HPDE6-E6E7 (cell line): ENCODE results near the gene CDC7.

Experiments used
- DNase-seq: peaks from one replicate; pipeline ENCODE4 v3.0.0; 2011; ENCODE audit warnings: missing footprints; ENCODE audit errors: extremely low spot score

The CDC7 gene

DNA sequence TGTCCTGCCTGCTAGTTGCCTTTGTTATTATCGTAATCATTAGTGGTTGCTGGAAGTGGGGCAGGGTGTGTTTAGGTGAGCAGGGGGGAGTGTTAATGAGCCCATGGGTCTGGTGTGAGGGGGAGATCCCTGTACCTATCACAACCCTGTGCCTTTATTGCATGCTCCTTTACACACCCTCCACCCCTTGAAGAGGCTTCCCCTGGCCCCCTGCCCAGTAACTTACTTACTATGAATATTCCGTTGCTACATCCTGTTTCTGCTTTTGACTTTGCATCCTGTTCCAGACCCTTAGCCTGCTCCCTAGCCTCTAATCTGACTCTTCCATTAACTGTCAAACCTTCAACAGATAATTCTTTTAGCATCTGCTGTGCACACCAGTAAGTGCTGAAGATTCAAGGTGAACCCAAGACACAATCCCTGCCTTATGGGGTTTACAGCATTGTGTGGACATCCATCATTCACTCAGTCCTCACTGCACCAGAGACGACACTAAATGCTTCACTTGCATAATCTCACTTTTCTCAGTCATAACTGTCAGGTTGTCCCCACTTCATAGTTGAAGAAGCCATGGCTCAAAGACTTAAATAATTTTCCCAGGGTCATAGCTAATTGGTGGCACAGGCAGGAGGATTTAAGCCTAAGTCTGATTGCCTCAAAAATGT lies 47.9 kb downstream of the CDC7 start:
- no peak for DNase-seq

DNA sequence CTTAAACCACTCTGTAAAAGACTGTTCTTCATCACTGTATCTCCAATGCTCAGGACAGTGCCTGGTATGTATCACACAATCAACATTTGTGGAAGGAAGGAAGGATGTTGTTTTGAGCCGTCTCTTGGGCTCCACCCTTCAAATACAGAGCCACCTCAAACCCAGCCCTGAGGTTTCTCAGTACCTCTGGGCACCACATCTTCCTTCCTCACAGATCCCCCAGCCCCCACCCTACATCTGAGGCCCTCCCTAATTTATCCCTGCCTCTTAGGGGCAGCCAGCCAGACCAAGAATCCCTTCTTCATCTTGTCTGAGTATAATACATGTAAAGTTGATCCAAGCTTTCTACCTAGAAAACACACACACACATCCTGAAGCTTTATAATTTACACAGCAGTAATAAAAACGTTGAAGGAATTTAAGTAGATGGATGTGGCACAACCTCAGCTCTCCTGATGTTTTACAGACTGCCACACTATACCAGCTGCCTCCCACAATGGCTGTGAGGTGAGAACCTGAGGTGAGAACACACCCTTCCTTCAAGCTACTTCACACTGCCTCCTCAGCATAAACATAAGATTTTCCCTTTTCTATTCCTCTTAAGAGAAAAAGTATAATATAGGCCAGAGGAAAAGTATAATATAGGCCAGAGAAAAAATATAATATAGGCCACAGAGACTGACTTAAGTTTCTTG lies 48.5 kb downstream of the CDC7 start:
- no peak for DNase-seq

DNA sequence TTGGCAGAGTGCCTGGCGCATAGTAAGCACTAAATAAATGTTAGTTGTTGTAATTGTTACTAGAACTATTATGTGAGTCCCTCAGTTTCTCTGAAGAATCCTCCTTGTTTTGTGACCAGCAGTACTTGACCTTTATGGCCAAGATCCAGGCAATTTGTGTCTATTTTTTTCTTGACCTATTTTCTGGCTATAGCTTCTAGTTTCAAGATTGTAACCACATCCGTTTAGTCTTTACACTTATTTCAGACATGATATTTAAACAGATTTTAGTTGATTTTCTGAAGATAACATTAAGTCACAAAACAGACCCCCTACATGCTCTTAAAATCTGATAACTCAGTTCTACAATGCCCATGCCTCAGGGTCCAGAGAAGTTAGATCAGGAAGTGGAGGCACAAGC lies 50.3 kb downstream of the CDC7 start:
- DNase-seq = no peak

DNA sequence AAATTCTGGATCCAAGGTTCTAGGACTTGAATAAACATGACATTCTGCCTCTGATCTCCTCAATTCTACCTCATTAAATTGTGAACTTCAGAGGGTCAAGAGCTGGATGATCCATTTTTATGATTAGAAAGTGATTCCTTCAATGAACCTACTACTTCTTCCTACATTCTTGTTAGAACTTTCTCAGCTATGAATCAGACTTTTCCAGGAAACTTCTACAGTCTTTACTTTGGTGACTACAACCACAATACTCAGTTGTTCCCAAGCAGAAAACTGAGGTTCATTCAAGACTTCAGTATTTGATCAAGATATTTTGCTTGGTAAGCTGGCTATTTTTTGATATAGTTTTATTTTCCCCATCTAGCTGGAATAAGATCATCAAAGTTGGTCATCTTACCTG lies 51.4 kb downstream of the CDC7 start:
- no peak for DNase-seq

DNA sequence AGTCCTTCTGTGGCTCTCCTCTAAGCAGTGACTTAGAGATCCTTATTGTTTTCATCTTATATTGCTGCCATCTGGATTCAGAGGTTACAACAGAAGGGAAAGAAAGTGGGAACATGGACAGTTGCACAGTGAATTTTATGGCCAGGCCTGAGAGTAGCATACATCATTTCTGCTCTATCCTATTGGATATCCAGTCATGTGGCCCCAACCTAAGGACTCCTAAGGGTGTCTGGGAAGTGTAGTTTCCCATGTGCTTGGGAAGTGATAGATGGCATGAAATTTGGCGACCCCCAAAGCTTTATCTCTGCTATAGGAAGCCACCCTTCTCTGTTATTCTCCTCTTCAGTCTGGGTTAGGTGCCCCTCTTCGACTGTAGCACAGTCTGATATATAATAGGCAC lies 51.9 kb downstream of the CDC7 start:
- DNase-seq = no peak

DNA sequence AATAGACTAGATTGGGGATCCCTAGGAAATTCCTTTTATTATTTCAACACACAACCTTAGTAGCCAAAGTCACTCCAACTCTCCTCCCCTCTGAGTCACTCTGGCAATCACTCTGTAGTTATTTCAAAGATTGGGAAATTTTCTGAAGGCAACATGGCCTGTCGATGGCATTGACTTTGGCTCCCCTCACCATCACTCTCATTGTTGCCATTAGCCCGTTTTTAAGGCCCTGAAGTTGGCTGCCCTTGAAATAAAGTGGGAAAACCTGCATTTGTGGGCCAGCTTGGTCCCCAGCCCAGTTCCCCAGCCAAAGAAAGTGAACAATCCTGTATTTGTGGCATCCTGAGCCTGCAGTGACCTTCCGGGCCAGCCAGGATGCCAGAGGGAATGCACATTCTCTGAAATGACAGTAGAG lies 52.5 kb downstream of the CDC7 start:
- no peak for DNase-seq

DNA sequence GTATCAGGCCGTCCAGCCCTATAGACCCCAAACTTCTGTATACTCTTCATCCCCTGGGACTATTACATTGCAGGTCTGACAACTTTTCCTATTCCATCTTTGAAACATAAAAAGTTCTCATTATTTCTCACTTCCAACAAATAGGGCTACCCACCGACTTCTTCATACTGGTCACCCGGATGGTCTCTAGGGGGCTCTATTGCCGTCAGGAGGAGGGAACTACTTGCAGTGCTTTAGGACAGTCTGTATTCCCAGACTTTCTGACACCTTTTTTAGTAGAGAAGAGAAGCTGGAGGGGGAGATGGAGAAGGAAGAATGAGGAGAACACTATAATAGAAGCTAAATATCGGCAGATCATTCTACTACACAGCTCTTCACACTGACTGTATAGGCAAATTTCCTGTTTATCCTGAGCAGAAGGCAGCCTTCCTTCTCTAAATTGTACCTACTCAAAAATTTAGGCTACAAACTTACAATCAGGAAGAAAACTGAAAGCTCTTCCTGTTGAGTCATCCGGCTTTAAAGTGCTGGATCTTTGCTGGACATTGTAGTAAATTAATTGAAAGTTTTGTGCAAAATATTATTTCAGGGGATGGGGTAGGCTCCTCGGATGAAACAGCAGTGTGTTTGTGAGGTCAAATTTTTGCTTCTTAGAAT lies 54.6 kb downstream of the CDC7 start:
- peak; percentile 25 for DNase-seq

DNA sequence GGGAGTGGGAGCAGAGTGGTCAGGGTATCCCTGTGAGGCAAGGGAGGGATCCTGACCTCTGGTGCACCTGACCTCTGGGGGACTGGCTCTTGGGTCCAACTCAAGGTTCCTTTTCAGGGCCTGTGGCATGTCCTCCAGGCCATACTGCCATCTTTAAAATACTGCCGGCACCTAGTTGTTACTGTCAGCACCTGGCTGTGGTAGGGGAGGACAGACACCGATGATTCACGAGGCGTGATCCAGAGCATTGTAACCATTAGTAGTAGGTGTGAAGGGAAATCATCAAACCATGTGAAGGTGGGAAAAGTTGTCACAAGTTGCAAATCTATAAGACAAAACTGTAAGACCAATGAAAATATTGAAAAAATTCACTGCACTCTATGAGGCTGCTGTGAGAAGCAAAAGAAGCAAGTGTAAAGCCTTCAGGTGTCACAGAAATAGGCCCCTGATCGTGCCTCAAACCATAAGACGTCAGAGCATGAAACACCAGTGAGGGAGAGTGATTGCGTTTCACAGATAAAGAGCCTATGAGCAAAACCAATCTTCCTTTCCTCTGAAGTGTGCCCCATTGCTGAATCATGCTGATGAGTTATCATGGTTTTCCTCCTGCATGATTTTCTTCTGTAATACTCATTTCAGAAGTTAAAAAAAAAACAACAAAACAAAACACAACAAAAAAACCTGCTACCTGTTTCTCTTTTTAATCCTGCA lies 55.3 kb downstream of the CDC7 start:
- peak; percentile 63 for DNase-seq

DNA sequence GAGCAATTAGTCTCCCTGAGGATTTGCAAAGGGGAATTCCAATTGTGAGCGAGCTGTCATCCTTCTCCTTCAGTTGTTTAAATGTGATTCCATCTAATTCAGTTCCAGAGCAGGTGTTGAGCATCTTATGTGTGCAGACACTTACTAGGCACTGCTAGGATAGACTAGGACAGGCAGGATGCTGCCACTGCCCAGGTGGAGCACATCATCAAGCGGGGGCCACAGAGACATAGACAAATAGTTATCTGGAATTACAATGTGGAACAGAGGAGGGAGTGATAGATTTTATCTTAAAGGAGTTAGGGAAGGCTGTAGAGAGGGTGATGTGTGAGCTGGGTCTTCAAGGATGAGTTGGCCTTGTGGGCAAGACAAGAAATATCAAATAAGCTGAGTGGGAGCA lies 55.9 kb downstream of the CDC7 start:
- DNase-seq = no peak

DNA sequence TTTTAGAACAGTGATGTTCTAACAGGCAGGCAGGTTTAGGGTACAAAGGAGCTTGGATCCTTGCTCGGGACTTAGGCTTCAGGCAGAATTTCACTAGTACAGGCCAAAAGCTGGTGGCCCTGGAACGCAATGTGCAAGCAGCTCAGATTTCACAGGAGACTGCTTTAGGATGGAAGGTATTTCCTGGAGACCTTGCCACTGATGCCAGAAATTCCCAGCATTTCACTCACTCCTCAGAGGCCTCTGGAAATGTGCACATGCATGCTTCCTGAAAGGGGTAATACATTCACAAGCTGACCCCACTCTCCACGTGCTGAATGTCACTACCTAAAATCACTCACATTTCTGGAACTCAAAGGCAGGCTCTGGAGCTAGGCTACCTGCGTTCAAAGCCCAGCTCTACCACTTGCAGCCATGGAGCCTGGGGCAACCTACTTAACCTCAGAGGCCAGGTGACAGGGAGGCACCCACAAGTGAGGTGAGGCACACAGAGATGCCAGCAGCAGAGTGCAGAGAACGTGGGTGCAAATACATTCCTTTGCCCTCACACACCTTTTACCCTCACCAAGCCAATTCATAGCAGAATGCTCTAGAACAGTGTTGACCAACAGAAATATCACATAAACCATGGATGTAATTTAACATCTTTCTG lies 56.5 kb downstream of the CDC7 start:
- no peak for DNase-seq

DNA sequence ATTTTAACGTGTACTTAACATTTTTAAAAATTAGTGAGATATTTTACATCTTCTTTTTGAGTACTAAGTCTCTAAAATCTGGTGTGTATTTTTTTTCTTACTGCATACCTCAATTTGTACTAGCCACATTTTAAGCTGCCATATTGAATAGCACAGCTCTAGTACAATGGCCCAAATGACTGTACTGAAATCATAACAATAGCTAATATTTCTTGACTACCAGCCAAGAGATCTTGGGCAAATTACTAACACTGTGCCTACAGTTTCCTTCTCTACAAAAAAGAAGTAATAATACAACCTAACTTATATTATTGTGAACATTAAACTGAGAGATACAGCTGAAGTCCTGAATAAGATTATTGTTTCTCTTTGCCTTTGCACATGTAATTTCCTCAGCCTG lies 57.2 kb downstream of the CDC7 start:
- DNase-seq = no peak

DNA sequence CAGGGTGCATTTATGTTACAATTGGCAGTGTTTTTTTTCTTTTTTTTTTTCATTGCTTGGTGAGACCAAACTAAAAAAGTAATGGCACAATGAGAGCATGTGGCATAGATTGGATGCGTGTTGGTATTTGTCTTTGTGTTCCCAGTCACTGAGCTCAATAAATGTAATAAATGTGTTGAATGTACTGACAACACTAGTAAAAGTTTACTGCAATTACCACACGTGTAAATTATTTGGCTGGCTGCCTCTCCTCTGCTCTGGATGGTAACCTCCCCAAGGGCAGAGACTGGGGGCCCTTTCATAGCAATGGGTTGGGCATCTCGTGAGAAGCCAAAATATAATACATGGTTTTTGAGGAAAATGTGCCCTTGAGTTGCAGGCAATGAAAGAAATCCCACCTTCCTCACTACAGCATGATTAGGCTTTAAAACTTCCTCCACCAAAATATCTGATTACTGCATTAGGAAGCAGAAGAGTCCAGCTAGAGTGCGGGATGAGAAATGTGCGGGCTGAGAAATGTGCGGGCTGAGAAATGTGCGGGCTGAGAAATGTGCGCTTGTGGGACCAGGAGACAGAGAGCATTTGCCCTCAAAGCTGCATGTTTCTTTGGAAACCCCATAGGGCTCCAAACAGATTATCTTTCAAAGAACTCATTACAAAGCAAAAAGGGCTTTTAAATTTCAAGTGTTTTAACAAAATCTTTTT lies 58.5 kb downstream of the CDC7 start:
- DNase-seq = no peak

DNA sequence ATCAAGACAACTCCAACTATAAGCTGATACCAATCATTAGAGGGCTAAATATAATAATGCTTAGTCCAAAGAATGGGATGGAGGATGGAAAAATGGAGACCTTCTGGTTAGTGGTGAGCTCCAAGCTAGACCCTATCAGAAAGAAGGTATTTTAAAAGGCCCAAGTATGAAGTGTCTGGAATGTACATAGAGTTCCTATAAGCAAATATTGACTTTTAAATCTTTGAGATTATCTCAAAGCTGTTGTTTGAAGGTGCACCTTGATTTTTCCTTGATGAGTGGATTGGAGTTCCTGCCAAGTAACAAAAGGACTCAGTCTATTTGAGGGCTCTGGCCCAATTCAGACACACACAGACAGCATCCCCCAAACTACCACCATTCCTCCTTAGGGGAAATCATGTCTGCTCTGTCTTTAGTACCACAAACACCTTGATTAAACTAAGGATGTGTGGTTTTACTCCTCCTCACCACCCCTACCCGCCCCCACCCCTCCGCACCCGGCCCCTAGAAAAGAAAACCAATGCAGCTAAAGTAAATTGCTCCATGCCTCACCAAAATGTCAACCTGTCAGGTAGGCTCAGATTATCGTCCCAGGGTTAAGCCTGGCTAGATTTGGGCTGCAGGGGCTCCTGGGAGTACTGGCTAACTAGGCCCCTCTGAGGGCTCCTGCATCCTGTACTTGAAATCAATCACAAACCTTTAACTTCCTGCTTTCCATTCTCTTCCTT lies 59.4 kb downstream of the CDC7 start:
- DNase-seq = no peak

DNA sequence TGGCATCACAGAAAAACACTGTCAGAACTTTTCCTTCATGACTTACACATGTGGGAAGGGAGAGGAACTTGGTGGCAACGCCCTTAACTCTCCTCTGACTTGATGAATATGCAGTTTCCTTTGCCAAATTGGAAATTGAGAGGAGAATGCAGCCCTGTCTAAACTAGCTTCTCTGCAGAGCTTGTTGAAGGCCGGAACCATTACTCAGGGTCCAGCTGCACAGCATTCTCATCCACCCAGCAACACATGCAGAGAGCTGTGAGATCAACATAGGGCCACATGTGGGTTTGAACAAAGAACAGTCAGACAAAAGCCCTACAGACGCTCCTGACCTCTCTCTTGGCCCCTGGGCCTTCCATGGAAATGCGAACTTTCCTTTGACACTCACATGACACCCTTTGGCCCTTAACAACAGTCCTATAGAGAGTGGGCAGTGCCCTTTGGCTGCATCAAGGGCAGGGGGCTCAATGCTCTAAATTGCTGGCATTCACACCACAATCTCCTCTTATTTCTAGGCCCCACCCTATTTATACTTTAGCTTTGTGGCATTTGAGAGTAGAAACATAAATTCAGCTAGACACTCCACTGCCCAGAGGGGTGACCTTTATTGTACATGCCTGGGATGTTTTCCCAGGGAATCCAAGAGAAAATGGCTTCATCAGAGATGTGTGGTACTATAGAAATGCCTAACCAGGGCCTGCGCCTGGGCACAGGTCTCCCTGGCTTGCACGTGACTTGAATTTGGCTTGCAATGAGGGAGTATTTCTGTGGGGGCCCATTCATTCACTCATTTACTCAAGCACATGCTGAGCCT lies 64.4 kb downstream of the CDC7 start:
- DNase-seq = no peak

DNA sequence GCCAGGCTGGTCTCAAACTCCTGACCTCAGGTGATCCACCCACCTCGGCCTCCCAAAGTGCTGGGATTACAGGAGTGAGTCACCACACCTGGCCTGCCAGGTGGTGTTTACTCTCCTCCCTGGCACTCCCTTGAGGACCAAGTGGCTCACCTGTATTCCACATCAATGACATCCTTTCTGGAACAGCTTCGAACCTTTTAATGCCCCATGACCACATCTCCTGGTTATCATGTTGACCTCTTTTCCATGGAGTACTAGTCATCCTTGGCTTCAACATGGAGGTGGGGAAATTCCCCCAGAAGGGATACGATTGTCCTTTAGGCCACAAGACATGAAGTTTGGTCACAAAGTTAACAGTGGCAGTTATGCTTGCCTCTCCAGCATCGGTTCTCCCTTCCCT lies 66.9 kb downstream of the CDC7 start:
- DNase-seq = no peak

DNA sequence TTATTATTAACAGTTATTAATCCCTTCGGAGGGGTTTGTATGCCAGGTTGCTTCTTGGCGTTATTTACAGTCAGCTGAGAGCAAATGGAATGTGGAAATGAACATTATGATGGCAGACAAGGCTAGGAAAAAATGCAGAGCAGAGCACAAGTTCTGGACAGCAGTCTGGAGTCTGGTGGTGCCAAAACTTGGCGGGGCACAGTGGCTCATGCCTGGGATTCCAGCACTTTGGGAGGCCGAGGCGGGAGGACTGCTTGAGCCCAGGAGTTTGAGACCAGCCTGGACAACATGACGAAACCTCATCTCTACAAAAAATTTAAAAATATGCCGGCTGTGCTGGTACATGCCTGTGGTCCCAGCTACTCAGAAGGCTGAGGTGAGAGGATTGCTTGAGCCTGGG lies 67.6 kb downstream of the CDC7 start:
- no peak for DNase-seq

DNA sequence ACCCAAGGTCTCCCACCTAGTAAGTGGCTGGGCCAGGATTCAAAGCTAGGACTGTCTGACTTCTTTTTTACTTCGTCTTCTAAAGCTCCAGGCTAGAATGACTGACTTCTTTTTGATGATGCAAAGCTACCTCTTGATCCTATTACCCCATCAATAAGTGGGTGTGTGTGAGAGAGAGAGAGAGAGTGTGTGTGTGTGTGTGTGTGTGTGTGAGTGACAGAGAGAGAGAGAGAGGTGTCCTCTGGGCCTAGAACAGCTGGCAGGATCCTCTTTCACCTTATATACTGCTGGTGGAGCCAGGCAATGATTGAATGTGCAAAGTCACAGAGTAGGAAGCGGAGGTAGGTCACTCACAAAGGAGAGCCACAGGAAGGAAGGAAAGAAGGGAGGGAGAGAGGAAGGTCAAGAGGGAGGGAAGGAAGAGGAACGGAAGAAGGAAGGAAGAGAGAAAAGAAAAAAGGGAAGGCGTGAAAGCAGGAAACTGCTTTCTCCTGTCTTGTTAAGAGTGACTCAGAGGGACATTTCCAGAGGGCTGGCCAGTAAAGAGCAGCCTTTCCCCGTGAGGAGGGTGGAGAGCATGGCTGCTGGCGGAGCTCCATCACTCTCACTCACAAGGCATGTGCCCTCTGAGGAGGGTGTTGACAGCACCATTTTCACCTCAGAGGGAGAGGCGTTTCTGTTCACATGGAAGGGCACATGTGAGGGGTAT lies 68.9 kb downstream of the CDC7 start:
- peak; percentile 87 for DNase-seq

DNA sequence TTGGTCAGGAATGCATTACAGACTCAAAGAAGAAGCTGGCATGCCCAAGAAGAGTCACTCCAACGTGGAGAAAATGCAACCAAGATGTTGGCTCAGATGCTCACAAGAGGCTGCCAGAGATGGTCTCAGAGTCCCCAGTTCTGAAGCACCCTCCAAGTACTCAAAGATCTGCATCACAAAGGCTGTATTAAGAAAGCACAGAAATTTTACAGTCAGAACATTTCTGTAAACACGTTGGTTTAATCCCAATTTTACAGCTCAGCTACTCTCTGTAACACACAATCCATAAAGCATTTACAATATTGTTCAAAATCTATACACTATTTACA lies 69.4 kb downstream of the CDC7 start:
- DNase-seq = no peak

DNA sequence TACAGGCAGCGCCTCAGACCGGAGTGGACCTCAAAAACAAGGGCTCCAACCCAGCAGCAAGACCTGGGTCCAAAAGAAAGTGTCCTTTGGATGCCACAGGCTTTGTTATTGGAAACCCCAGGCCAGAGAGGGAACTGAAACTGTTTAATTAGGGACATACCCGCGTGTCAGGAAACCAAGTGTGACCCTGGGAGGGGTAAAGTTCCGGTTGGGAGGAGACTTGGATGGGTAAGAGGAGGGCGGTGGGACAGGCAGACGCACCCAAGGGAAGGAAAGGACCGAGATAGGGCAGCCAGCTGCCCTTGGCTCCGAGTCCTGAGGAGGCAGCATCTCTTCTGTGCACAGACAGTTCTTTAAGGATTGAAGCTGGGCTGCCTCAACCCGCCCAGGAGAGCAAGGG lies 71.4 kb downstream of the CDC7 start:
- no peak for DNase-seq
